Measurements from ENCODE around the gene SMIM35.

The SMIM35 gene

DNA sequence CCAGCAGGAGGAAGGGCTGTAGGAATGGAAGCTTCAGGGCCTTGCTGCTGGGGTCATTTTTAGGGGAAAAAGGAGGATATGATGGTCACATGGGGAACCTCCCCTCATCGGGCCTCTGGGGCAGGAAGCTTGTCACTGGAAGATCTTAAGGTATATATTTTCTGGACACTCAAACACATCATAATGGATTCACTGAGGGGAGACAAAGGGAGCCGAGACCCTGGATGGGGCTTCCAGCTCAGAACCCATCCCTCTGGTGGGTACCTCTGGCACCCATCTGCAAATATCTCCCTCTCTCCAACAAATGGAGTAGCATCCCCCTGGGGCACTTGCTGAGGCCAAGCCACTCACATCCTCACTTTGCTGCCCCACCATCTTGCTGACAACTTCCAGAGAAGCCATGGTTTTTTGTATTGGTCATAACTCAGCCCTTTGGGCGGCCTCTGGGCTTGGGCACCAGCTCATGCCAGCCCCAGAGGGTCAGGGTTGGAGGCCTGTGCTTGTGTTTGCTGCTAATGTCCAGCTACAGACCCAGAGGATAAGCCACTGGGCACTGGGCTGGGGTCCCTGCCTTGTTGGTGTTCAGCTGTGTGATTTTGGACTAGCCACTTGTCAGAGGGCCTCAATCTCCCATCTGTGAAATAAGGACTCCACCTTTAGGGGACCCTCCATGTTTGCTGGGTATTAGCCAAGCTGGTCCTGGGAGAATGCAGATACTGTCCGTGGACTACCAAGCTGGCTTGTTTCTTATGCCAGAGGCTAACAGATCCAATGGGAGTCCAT, 86.5 kb downstream of the SMIM35 start:
- DNase-seq: no peak

DNA sequence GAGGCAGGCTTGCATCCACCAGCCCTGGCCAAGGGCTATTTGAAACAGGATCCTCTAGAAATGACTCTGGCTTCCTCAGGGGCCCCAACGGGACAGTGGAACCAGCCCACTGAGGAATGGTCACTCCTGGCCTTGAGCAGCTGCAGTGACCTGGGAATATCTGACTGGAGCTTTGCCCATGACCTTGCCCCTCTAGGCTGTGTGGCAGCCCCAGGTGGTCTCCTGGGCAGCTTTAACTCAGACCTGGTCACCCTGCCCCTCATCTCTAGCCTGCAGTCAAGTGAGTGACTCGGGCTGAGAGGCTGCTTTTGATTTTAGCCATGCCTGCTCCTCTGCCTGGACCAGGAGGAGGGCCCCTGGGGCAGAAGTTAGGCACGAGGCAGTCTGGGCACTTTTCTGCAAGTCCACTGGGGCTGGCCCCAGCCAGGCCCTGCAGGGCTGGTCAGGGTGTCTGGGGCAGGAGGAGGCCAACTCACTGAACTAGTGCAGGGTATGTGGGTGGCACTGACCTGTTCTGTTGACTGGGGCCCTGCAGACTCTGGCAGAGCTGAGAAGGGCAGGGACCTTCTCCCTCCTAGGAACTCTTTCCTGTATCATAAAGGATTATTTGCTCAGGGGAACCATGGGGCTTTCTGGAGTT, 87.3 kb downstream of the SMIM35 start:
- DNase-seq: no peak

DNA sequence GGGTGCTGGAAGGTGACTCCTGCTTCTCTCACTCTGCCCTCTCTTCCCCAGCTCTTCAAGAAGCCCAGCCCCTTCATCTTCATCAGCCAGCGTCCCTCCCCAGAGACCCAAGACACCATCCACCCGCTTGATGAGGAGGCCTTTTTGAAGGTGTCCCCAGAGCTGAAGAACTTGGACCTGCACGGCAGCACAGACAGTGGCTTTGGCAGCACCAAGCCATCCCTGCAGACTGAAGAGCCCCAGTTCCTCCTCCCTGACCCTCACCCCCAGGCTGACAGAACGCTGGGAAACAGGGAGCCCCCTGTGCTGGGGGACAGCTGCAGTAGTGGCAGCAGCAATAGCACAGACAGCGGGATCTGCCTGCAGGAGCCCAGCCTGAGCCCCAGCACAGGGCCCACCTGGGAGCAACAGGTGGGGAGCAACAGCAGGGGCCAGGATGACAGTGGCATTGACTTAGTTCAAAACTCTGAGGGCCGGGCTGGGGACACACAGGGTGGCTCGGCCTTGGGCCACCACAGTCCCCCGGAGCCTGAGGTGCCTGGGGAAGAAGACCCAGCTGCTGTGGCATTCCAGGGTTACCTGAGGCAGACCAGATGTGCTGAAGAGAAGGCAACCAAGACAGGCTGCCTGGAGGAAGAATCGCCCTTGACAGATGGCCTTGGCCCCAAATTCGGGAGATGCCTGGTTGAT, 88.0 kb downstream of the SMIM35 start:
- no peak for DNase-seq

- no peak for DNase-seq
Observed at GRCh38 chr11:117997823-117998579, 88.8 kb downstream of the SMIM35 start.

DNA sequence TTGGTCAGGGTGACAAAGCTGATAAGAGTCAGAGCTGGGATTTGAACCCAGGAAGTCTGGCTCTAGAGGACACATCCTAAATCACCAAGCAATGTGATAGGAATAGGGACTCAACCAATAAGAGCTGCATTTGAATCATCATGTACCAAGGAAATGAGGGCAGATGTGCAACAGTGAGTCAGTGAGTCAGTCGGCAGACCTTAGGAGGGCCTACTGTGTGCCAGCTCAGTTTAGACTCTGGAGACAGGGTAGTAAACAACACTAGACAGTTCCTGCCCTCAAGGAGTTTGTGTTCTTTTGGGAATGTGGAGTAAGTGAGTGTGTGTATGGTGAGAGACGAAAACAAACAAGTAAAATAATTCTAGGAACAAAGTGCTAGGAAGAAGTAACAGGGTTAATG, 89.4 kb downstream of the SMIM35 start:
- DNase-seq: no peak

DNA sequence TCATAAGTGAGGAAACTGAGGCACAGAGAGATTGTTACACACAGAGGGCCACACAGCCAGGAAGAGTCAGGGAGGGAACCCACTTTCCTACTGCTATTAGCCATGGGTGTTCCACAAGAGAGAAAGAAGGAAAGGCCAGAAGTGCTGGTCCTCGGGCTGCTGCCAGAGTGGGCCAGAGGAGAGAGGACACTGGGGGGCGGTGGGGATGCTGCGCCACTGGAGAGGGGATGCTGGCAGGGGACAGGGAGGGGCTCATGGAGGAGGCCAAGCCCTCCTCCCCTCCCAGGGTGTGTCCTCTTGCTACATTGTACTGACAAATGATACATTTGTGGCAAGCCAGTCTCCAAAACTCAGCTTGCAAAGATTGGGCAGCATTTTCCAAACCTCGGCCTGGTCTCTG, 90.7 kb downstream of the SMIM35 start:
- DNase-seq: no peak

DNA sequence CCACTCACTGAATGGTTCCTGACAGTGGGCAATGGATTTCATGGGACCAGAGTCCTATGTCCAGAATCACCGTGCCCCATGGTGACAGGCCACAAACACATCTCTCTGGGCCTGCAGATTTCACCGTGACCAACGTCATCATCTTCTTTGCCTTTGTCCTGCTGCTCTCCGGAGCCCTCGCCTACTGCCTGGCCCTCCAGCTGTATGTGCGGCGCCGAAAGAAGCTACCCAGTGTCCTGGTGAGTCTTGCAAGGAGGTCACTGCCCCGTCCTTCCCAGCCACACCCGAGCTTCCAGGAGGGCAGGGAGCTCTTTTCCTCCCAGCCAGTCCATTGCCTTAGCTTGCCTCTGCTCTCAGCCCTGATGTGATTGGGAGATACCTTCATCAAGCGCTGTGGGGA, 91.3 kb downstream of the SMIM35 start:
- no peak for DNase-seq

DNA sequence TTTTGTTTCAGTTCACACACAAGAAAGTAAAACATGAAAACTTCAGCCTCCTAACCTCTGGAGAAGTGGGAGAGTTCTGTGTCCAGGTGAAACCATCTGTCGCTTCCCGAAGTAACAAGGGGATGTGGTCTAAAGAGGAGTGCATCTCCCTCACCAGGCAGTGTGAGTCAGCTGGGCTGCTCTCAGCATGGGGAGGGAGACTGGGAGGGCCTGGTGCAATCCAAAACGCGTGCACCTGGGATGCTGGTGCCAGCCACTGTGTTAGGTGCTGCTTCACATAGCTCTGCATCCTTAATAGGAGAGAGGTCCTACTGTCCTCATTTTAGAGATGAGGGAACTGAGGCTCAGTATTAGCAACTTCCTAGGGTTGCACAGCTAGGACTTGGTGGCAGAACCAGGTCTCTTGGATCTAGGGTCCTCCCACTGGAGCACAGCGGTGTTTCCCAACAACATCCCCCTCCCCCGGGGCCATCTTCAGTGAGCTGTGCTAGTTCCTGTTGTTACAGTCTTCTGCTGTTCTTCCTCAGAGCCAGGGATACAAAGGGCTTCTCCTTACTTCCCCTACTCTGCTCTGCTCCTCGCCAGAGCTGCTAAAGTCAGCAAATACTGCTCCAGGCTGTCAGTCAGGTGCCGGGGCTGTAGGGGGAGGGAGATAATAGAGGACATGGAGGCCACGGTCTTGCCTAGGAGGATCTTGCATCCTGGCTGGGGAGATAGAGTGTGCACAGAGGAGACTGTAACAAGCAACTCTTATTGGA, 92.6 kb downstream of the SMIM35 start:
- DNase-seq: no peak

DNA sequence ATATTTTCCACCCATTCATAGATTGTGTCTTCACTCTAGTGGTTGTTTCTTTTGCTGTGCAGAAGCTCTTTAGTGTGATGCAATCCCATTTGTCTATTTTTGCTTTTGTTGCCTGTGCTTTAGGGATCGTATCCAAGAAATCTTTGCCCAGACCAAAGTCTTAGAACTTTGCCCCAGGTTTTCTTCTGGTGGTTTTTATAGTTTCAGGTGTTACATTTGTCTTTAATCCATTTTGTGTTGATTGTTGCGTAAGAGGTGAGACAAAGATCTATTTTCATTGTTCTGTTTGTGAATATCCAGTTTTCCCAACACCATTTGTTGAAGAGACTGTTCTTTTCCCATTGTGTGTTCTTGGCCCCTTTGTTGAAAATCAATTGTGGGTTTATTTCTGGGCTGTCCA, 94.1 kb downstream of the SMIM35 start:
- DNase-seq: no peak

- no peak for DNase-seq
Observed at GRCh38 chr11:117992136-117992535, 94.6 kb downstream of the SMIM35 start.

GRCh38 chr11:117989351-117990102, 97.2 kb downstream of the SMIM35 start:
- DNase-seq: no peak

DNA sequence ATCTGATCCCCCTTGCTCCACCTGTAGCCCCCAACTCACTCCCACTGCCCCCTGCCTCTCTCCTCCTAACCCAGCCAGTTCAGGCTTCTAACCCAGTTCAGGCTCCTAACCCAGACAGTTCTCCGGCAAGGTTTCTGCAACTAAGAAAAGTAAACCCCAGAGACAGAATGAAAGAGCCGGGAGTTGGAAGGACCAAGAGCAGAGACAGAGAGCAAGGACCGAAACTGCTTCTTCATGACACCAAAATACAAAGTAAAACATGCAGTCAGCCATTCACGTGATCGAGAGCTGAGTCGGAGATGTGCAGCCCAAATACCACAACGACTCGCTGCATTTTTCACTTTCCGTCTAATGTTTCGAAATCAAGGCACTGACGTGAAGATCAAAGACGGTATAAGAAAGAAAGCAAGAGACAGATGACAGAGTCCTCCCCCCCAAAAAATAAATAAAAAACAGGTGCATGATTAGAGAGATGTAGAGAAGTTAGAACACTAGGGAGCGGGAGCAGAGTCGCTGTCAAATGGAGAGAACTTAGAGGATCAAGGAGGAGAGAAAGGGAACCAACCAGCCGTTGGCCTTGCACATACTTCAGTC, 99.7 kb downstream of the SMIM35 start:
- DNase-seq: peak; percentile 54

DNA sequence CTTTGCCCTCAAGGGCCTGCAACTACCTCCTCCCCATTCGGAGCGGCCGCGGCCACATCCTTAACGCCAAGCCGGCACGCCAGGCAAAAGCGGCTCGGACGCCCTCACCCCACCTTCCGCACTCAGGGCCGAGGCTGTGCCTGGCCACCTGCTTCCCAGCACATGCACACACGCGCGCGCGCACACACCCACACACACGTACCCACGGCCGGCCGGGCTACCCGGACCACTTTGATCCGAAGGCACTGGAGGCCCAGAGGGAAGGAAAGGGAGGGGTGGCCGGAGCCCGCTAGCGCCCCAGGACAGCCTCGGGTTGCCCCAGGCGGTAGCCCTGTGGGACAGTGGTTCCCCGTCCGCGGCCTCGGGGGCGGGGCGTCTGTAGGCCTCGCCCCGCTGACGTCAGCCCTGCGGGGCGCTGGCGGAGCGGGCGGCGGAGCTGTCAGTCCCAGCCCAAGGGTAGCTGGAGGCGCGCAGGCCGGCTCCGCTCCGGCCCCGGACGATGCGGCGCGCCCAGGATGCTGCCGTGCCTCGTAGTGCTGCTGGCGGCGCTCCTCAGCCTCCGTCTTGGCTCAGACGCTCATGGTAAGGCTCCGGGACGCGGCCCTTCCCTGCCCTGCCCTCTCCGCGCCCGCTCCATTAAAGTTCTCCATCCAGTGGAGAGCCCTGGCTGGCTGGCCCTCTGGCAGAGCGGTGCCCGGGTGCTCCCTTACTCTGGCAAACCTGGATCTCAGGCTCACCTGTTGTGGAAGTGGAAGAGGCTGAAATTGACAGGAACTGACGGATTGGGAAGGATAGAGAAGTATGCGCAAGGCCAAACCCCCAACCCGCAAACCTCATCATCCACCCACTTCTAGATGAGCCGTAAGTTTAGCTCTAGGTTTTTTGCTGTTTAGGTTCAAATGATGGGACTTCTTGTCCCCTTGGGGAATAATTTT, 100.5 kb downstream of the SMIM35 start, which contains the start of gene IL10RA:
Gene IL10RA, plus strand, starts transcription at position 442 of the 935 bp plus-strand sequence. Its CDS starts 74 bp downstream, at position 516.
- DNase-seq: peak; percentile 77

DNA sequence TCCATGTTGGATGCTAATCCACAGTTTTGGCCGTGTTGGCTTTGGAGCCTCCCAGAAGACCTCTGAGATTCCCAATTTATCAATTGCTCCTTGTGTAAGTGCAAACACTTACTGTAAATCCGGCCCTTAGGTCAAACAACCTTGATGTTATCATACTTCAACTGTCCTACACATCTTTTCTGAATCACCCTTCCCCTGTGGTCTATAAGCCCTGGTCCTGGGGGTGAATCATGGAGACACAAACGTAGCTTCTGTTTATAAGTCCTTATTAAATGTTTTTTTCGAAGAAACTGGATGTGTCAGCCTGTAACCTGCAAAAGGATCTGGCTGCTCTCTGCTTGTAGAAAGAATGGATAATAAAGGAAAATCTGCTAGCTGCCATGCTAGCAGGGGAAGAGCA, 102.3 kb downstream of the SMIM35 start:
- no peak for DNase-seq

DNA sequence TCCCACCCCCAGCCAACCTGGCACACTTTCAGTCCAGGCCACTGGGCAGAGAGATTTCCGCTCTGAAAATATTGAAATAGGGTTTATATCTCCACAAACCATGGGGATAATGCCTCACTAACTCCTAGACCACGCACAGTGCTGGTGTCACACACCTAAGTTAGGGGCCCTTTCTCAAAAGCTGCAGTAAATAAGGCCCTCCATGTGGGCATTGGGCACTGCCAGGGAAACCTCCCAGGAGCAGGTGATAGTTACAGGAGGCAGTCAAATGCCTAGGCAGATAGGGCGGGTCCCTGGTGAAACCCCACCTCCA, 103.6 kb downstream of the SMIM35 start:
- no peak for DNase-seq

- DNase-seq: no peak
Observed at GRCh38 chr11:117980720-117981119, 106.0 kb downstream of the SMIM35 start.

GRCh38 chr11:117980280-117980679, 106.5 kb downstream of the SMIM35 start:
- no peak for DNase-seq

DNA sequence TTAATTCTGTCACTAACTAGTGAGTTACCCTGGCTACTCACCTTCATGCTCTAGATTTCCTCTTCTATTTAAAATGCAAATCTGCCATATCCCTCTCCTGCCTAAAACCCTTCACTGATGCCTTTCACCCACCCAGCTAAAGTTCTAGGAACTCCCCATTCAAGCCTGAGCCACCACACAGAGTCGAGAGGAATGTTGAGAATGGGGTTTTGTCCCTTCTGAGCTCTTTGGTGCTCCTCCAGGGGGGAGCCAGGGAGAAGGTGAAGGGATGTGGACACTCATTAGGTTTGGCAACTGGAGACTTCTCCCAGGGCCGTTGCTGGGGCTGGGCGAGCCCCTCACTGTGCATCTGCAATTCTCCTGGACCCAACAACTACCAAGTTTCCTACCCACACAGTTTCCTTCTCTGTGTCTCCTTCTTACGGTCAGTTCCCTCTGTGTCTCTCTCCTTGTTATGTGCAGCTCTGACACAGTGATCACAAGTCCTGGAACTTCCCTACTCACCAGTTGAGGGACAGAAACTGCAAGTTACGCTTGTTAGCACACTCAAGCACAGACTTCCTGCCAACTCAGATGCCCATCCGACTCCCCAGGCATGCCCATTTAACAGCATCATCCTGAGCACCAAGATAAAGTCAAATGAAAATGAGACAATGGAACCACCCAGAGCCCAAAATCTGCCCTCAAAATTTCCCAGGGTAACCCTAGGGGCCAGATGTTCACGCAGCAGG, 107.1 kb downstream of the SMIM35 start:
- DNase-seq: no peak

DNA sequence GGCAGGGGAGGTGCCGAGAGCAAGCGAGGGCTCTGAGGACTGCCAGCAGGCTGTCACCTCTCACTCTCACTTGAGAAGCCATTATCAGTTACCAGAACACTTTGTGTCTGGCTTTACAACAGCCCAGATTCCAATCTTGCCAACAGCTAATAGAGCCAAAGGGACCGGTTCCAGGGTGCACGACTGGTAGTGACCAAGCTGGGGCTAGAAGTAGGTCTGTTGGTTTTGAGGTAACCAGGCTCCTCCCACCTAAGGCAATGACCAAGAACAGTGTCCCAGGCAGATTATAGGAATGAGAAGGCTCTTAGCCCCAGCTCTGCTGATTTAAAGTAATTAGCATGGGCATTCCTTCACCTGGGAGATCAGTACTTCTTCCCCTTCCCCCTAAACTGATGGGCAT, 107.8 kb downstream of the SMIM35 start:
- DNase-seq: no peak

Measured in activated CD4-positive, alpha-beta T cell treated with anti-CD3 and anti-CD28 coated beads, Interleukin-2, amount 50 U/mL, for 1 hour (primary cell).